H1 (cell line): Measurements from ENCODE around the gene POC1B. TPM values are rescaled to one million over a fixed set of nuclear protein-coding genes. Genes with fewer than 3 reads are reported as not detected.

Source experiments
- CTCF ChIA-PET: fragments of 300-600 bp; sonication (Branson Sonifier 250); formaldehyde crosslinking; loops from one replicate; lab custom pipeline; 2021; ENCODE audit not compliant: partially characterized antibody; lab: Charles Lee
- POLR2A ChIA-PET: fragments of 300-600 bp; sonication (Branson Sonifier 250); formaldehyde crosslinking; loops from one replicate; lab custom pipeline; 2021; ENCODE audit warnings: inconsistent platforms; ENCODE audit not compliant: partially characterized antibody; lab: Charles Lee
- DNase-seq, 2 experiments: peaks; one replicate each; pipeline versions ENCODE4 v3.0.0 to v3.0.0-alpha.2; 2010 to 2022; ENCODE audit warnings: low spot score in 2 of 2, low read depth in 1 of 2, mixed read lengths in 1 of 2
- FAIRE-seq: peaks from 2 replicates; lab custom pipeline; 2011; peaks lifted over from hg19 to GRCh38; lab: Jason Lieb, UNC
- H2AFZ ChIP-seq: 2 replicates; pipeline ENCODE4 v1.8.1; 2012; ENCODE audit warnings: low read length, inconsistent platforms
- H2AK5ac ChIP-seq: 2 replicates; pipeline ENCODE4 v1.6.1; 2013; ENCODE audit warnings: low read depth, low read length
- H2BK120ac ChIP-seq: replicated peaks from 2 replicates; pipeline ENCODE3; 2013; ENCODE audit warnings: low read depth, low read length, inconsistent platforms
- H2BK12ac ChIP-seq: 2 replicates; pipeline ENCODE4 v1.6.1; 2013; ENCODE audit warnings: low read depth, low read length
- H2BK15ac ChIP-seq: 2 replicates; pipeline ENCODE4 v1.6.1; 2013; ENCODE audit warnings: low read length
- H2BK20ac ChIP-seq: 2 replicates; pipeline ENCODE4 v1.6.1; 2013; ENCODE audit warnings: low read length
- H2BK5ac ChIP-seq: 2 replicates; pipeline ENCODE4 v1.6.1; 2013; ENCODE audit warnings: low read depth, low read length
- H3K14ac ChIP-seq: 2 replicates; pipeline ENCODE4 v1.6.1; 2013; ENCODE audit warnings: inconsistent platforms; ENCODE audit not compliant: insufficient read length
- H3K18ac ChIP-seq: 2 replicates; pipeline ENCODE4 v1.6.1; 2013; ENCODE audit warnings: low read length; ENCODE audit errors: extremely low read depth
- H3K23ac ChIP-seq: 2 replicates; pipeline ENCODE4 v1.6.1; 2013; ENCODE audit warnings: inconsistent platforms; ENCODE audit not compliant: insufficient read length
- H3K23me2 ChIP-seq: 2 replicates; pipeline ENCODE4 v1.6.1; 2013; ENCODE audit warnings: low read depth, low read length
- H3K27ac ChIP-seq: 2 replicates; pipeline ENCODE4 v1.6.1; 2011; ENCODE audit warnings: low read depth, low read length, inconsistent platforms
- H3K27me3 ChIP-seq, 4 experiments: replicated peaks in 1 of 4; 1 replicate in 1 of 4; 2 replicates in 3 of 4; pipeline versions ENCODE4 v1.6.1 to v1.8.1; 2011 to 2013; ENCODE audit warnings: low read length in 3 of 4, mild to moderate bottlenecking in 3 of 4, inconsistent platforms in 2 of 4, mixed read lengths in 2 of 4, moderate library complexity in 1 of 4; ENCODE audit not compliant: control insufficient read depth in 3 of 4, insufficient read depth in 3 of 4; ENCODE audit errors: extremely low read depth in 1 of 4
- H3K36me3 ChIP-seq, 4 experiments: 2 replicates each; pipeline versions ENCODE4 v1.6.1 to v1.8.1; 2011 to 2013; ENCODE audit warnings: mild to moderate bottlenecking in 4 of 4, low read length in 3 of 4, moderate library complexity in 2 of 4, control low read depth in 1 of 4, inconsistent platforms in 1 of 4; ENCODE audit not compliant: insufficient read depth in 4 of 4, control insufficient read depth in 2 of 4
- H3K4ac ChIP-seq: replicated peaks from 2 replicates; pipeline ENCODE3; 2013; ENCODE audit warnings: low read length, low read depth, mixed read lengths, inconsistent platforms; ENCODE audit not compliant: insufficient read length
- H3K4me1 ChIP-seq, 4 experiments: replicated peaks in 1 of 4; 1 replicate in 1 of 4; 2 replicates in 3 of 4; pipeline versions ENCODE4 v1.6.1 to v1.8.1; 2011 to 2013; ENCODE audit warnings: low read length in 3 of 4, inconsistent platforms in 2 of 4, mixed read lengths in 1 of 4; ENCODE audit not compliant: insufficient read depth in 4 of 4, control insufficient read depth in 3 of 4
- H3K4me2 ChIP-seq, 2 experiments: 2 replicates each; pipeline versions ENCODE4 v1.6.1 to v1.8.1; 2011 to 2013; ENCODE audit warnings: low read depth in 2 of 2, low read length in 2 of 2, control low read depth in 1 of 2, inconsistent platforms in 1 of 2, mild to moderate bottlenecking in 1 of 2; ENCODE audit not compliant: insufficient read depth in 1 of 2
- H3K4me3 ChIP-seq, 4 experiments: fragments of 200-600, 300-600 bp in 1 of 4; sonication (generic), shearing (Covaris generic), sonication (Bioruptor Twin) in 1 of 4; 2 replicates each; pipeline versions ENCODE4 v1.5.1 to v1.8.1; 2011 to 2016; ENCODE audit warnings: low read length in 4 of 4, low read depth in 3 of 4, control low read depth in 2 of 4, inconsistent platforms in 2 of 4, mild to moderate bottlenecking in 2 of 4, mixed read lengths in 1 of 4, moderate library complexity in 1 of 4; ENCODE audit not compliant: insufficient read depth in 2 of 4; ENCODE audit errors: extremely low read depth in 1 of 4
- H3K56ac ChIP-seq: replicated peaks from 2 replicates; pipeline ENCODE3; 2013; ENCODE audit warnings: low read depth, mild to moderate bottlenecking, mixed read lengths, low read length, inconsistent platforms; ENCODE audit not compliant: insufficient read length
- H3K79me1 ChIP-seq: 2 replicates; pipeline ENCODE4 v1.6.1; 2013; ENCODE audit warnings: low read depth, low read length, control low read depth
- H3K79me2 ChIP-seq, 2 experiments: 2 replicates each; pipeline versions ENCODE4 v1.6.1 to v1.8.1; 2012 to 2013; ENCODE audit warnings: low read length in 2 of 2, mild to moderate bottlenecking in 2 of 2, inconsistent platforms in 1 of 2; ENCODE audit not compliant: insufficient read depth in 2 of 2, control insufficient read depth in 1 of 2
- H3K9ac ChIP-seq, 4 experiments: replicated peaks in 1 of 4; 1 replicate in 1 of 4; 2 replicates in 3 of 4; pipeline versions ENCODE4 v1.6.1 to v1.8.1; 2011 to 2013; ENCODE audit warnings: low read depth in 3 of 4, low read length in 3 of 4, control low read depth in 2 of 4, mild to moderate bottlenecking in 2 of 4, moderate library complexity in 2 of 4, inconsistent platforms in 1 of 4; ENCODE audit errors: extremely low read depth in 1 of 4
- H3K9me3 ChIP-seq, 2 experiments: 2 replicates each; pipeline versions ENCODE4 v1.6.1 to v1.8.1; 2012 to 2013; ENCODE audit warnings: mild to moderate bottlenecking in 2 of 2, moderate library complexity in 2 of 2, control low read depth in 1 of 2, inconsistent platforms in 1 of 2, low read depth in 1 of 2, low read length in 1 of 2, mixed read lengths in 1 of 2; ENCODE audit not compliant: insufficient read depth in 2 of 2
- H4K20me1 ChIP-seq, 2 experiments: replicated peaks in 1 of 2; 2 replicates each; pipeline versions ENCODE3 to v1.8.1; 2011 to 2013; ENCODE audit warnings: inconsistent platforms in 2 of 2, low read length in 2 of 2, mild to moderate bottlenecking in 1 of 2; ENCODE audit not compliant: insufficient read depth in 2 of 2, control insufficient read depth in 1 of 2
- H4K5ac ChIP-seq: 2 replicates; pipeline ENCODE4 v1.6.1; 2013; ENCODE audit warnings: low read length, low read depth, mixed read lengths, inconsistent platforms; ENCODE audit not compliant: insufficient read length
- H4K8ac ChIP-seq: 2 replicates; pipeline ENCODE4 v1.8.0; 2013; ENCODE audit warnings: mild to moderate bottlenecking, moderate library complexity, low read length, inconsistent platforms; ENCODE audit not compliant: insufficient read depth; ENCODE audit errors: extremely low read depth
- H4K91ac ChIP-seq: replicated peaks from 2 replicates; pipeline ENCODE3; 2013; ENCODE audit warnings: low read length, mixed read lengths, inconsistent platforms; ENCODE audit not compliant: insufficient read length
- ASH2L ChIP-seq: fragments of 200-600, 300-600 bp; sonication (generic); IDR thresholded peaks from one replicate; pipeline ENCODE4 v1.7.1; 2017; ENCODE audit warnings: low read length
- CBX5 ChIP-seq: fragments of 300-800, 300-1000 bp; sonication (generic); IDR thresholded peaks from 2 replicates; pipeline ENCODE4 v1.7.1; 2016; ENCODE audit warnings: antibody characterized with exemption, low read length, low read depth
- CTBP2 ChIP-seq: IDR thresholded peaks from 2 replicates; pipeline ENCODE4 v1.7.0; 2011; ENCODE audit warnings: borderline replicate concordance, mild to moderate bottlenecking, moderate library complexity, mixed read lengths, low read length; ENCODE audit not compliant: insufficient read depth, insufficient read length
- GABPA ChIP-seq: IDR thresholded peaks from 2 replicates; pipeline ENCODE4 v1.6.1; 2011; ENCODE audit warnings: mild to moderate bottlenecking, low read length, moderate library complexity, borderline replicate concordance; ENCODE audit not compliant: insufficient read depth
- GTF2F1 ChIP-seq: IDR thresholded peaks from 2 replicates; pipeline ENCODE4 v1.6.1; 2012; ENCODE audit warnings: low read depth, low read length, improper control_type of control experiment, borderline replicate concordance
- JUND ChIP-seq: IDR thresholded peaks from 2 replicates; pipeline ENCODE4 v1.6.1; 2011; ENCODE audit warnings: mild to moderate bottlenecking, improper control_type of control experiment, low read length
- KDM1A ChIP-seq: fragments of 200-600, 300-600 bp; sonication (generic); IDR thresholded peaks from 2 replicates; pipeline ENCODE4 v1.7.1; 2016; ENCODE audit warnings: mild to moderate bottlenecking, low read length, borderline replicate concordance
- RXRA ChIP-seq: IDR thresholded peaks from 2 replicates; pipeline ENCODE4 v1.6.1; 2011; ENCODE audit warnings: low read depth, mild to moderate bottlenecking, low read length, moderate library complexity; ENCODE audit not compliant: insufficient read depth
- SIX5 ChIP-seq: IDR thresholded peaks from 2 replicates; pipeline ENCODE4 v1.6.1; 2011; ENCODE audit warnings: mild to moderate bottlenecking, low read depth, low read length
- SP1 ChIP-seq: IDR thresholded peaks from 2 replicates; pipeline ENCODE4 v1.6.1; 2011; ENCODE audit warnings: low read depth, low read length
- TAF1 ChIP-seq: IDR thresholded peaks from 2 replicates; pipeline ENCODE4 v1.6.1; 2011; ENCODE audit warnings: mild to moderate bottlenecking, low read depth, low read length
- USF2 ChIP-seq: IDR thresholded peaks from 2 replicates; pipeline ENCODE4 v1.6.1; 2011; ENCODE audit warnings: low read length, improper control_type of control experiment
- WGBS, 2 experiments: shearing (Covaris generic) in 1 of 2; methylation state at CpG; one replicate each; pipeline versions ENCODE4 v1.1.6 to v1.1.7; 2013 to 2015; ENCODE audit warnings: low lambda C conversion rate in 2 of 2, mixed read lengths in 2 of 2, inconsistent platforms in 1 of 2, low coverage in 1 of 2, missing lambda C conversion rate in 1 of 2; ENCODE audit not compliant: insufficient replicate concordance in 2 of 2, insufficient coverage in 1 of 2, insufficient read length in 1 of 2; ENCODE audit errors: extremely low coverage in 1 of 2, missing lambda C conversion rate in 1 of 2; 5-methylcytosine and 5-hydroxymethylcytosine counted together
- polyA plus RNA-seq, 7 experiments: library from polyadenylated mRNA; depleted of rRNA in 3 of 7; stranded (reverse) in 5 of 7; unstranded in 2 of 7; fragments of >200 nt in 5 of 7; fragments of 200-250 nt in 2 of 7; gene quantifications; 1 replicate in 5 of 7; 2 replicates in 1 of 7; 4 replicates in 1 of 7; pipeline versions ENCODE4 v1.2.1 to v1.2.3, GENCODE V29; 2011 to 2013; ENCODE audit warnings: missing spikeins in 2 of 7, mixed read lengths in 2 of 7
- total RNA-seq: library from RNA; stranded (reverse); fragmentation: NEBNext Ultra II Directional; extraction: Animal tissue kit (Norgen Biotek cat#: 25700); gene quantifications from 2 replicates; pipeline ENCODE4 v1.2.1, GENCODE V29; 2021

Gene POC1B
- total and polyA plus RNA-seq, 2 of the 8 experiments (the other 6 are each of a cell fraction or from before 2014, with no cell fraction given): 7.5 to 16.3 TPM

GRCh38 chr12:89411234-89411633, 114.6 kb downstream of the POC1B start:
- ChIA-PET POLR2A (interaction anchor here (1.8 kb wide), 1 partner anchor 58 kb away, joined by 8 read pairs; the partner anchor contains the start of gene DUSP6), CTCF (no interaction called here)
- no peak overlapping the region for H3K56ac ChIP-seq
- H2BK12ac ChIP-seq: no peak overlapping the region
- H2BK120ac ChIP-seq: no peak overlapping the region
- H3K9me3 ChIP-seq: no peaks in the 10 kb centered on the region
- no peak for FAIRE-seq
- H2BK20ac ChIP-seq: no peak overlapping the region
- no peak overlapping the region for H2AK5ac ChIP-seq
- no peak overlapping the region for H3K9ac ChIP-seq
- H3K4ac ChIP-seq: no peak overlapping the region
- 92% methylated on average over 2 of the region's 2 CpGs; no CpG with 5 or more reads in 1 of the 2 experiments for WGBS, 2 experiments
- H4K91ac ChIP-seq: no peak overlapping the region
- H3K79me2 ChIP-seq: no peaks in the 10 kb centered on the region
- H3K79me1 ChIP-seq: no peaks in the 10 kb centered on the region
- H3K23me2 ChIP-seq: no peaks in the 10 kb centered on the region
- no peak overlapping the region for H2BK15ac ChIP-seq
- no peak overlapping the region for H4K5ac ChIP-seq
- peaks cover 1 to 6% (median 2%) of the 10 kb centered on the region in 4 experiments; a peak in 4 of 7 replicates for H3K4me1 ChIP-seq
- no peak overlapping the region for H3K23ac ChIP-seq
- no peak overlapping the region for H2BK5ac ChIP-seq
- no peak for TF ChIP-seq SP1
- no peak for TF ChIP-seq GTF2F1
- TF ChIP-seq CBX5: no peak
- no peak for TF ChIP-seq TAF1
- no peak for TF ChIP-seq GABPA
- TF ChIP-seq ASH2L: no peak
- TF ChIP-seq KDM1A: no peak
- TF ChIP-seq SIX5: no peak
- no peak for TF ChIP-seq JUND
- TF ChIP-seq CTBP2: no peak
- TF ChIP-seq USF2: no peak
- TF ChIP-seq RXRA: no peak
- H2AFZ ChIP-seq: no peak overlapping the region
- H4K20me1 ChIP-seq: no peaks in the 10 kb centered on the region
- no peak overlapping the region for H3K4me2 ChIP-seq
- H3K4me3 ChIP-seq: no peak overlapping the region
- no peaks in the 10 kb centered on the region for H3K27me3 ChIP-seq
- H3K14ac ChIP-seq: no peak overlapping the region
- no peak overlapping the region for H3K27ac ChIP-seq
- no peak for DNase-seq
- no peak overlapping the region for H4K8ac ChIP-seq
- H3K36me3 ChIP-seq: no peaks in the 10 kb centered on the region
- H3K18ac ChIP-seq: no peak overlapping the region
